Endodermal cell (in vitro differentiated cells): ENCODE results near the gene FAM177B. TPM values are rescaled to one million over a fixed set of nuclear protein-coding genes. Genes with fewer than 3 reads are reported as not detected.

Experiments used
- DNase-seq: peaks from one replicate; pipeline ENCODE4 v3.0.0-alpha.2; 2017
- H3K27ac ChIP-seq: 2 replicates; pipeline ENCODE4 v1.5.1; 2013; ENCODE audit warnings: mild to moderate bottlenecking, low read depth, low read length, moderate library complexity
- H3K27me3 ChIP-seq: 2 replicates; pipeline ENCODE4 v1.6.1; 2013; ENCODE audit warnings: mild to moderate bottlenecking, low read length, moderate library complexity; ENCODE audit not compliant: insufficient read depth, control insufficient read depth, poor library complexity, severe bottlenecking
- H3K36me3 ChIP-seq: 2 replicates; pipeline ENCODE4 v1.7.0; 2013; ENCODE audit warnings: mild to moderate bottlenecking, low read length, moderate library complexity; ENCODE audit not compliant: control insufficient read depth, insufficient read depth
- H3K4me1 ChIP-seq: one replicate; pipeline ENCODE4 v1.7.0; 2013; ENCODE audit warnings: low read length; ENCODE audit not compliant: control insufficient read depth, insufficient read depth
- H3K4me3 ChIP-seq: 2 replicates; pipeline ENCODE4 v1.5.1; 2013; ENCODE audit warnings: mild to moderate bottlenecking, low read length, moderate library complexity
- H3K9ac ChIP-seq: 2 replicates; pipeline ENCODE4 v1.6.1; 2013; ENCODE audit warnings: mild to moderate bottlenecking, low read length, moderate library complexity; ENCODE audit not compliant: poor library complexity, severe bottlenecking; ENCODE audit errors: extremely low read depth
- H3K9me3 ChIP-seq: 2 replicates; pipeline ENCODE4 v1.6.1; 2013; ENCODE audit warnings: mild to moderate bottlenecking, low read length, moderate library complexity; ENCODE audit not compliant: control insufficient read depth
- H3K27ac Mint-ChIP-seq: 2 replicates; pipeline ENCODE4 v1.8.0; 2020; ENCODE audit warnings: mixed read lengths
- H3K27me3 Mint-ChIP-seq: 2 replicates; pipeline ENCODE4 v1.8.0; 2021; ENCODE audit warnings: mild to moderate bottlenecking, mixed read lengths; ENCODE audit not compliant: insufficient read depth
- H3K36me3 Mint-ChIP-seq: 2 replicates; pipeline ENCODE4 v1.8.0; 2020; ENCODE audit warnings: low read depth, mixed read lengths
- H3K4me1 Mint-ChIP-seq: 2 replicates; pipeline ENCODE4 v1.8.0; 2020; ENCODE audit warnings: mixed read lengths
- H3K4me3 Mint-ChIP-seq: 2 replicates; pipeline ENCODE4 v1.8.0; 2020; ENCODE audit warnings: mild to moderate bottlenecking, moderate library complexity, mixed read lengths
- H3K9me3 Mint-ChIP-seq: 2 replicates; pipeline ENCODE4 v1.8.0; 2020; ENCODE audit warnings: mild to moderate bottlenecking, mixed read lengths
- CTCF ChIP-seq: fragments of 200-600 bp; sonication (generic); conservative IDR thresholded peaks from 2 replicates; pipeline ENCODE4 v1.5.0; 2021; ENCODE audit warnings: antibody characterized with exemption, mild to moderate bottlenecking
- WGBS, 2 experiments: methylation state at CpG; one replicate each; pipeline versions ENCODE4 v1.1.5 to v1.1.7; 2013; ENCODE audit warnings: missing lambda C conversion rate in 2 of 2, mixed read lengths in 1 of 2; ENCODE audit not compliant: insufficient coverage in 1 of 2, insufficient read length in 1 of 2; 5-methylcytosine and 5-hydroxymethylcytosine counted together
- total RNA-seq, 2 donors: library from RNA; stranded (reverse); fragmentation: NEBNext Ultra II Directional in 1 of 2; extraction: Animal tissue kit (Norgen Biotek cat#: 25700) in 1 of 2; gene quantifications; 2 replicates in 1 of 2; 3 replicates in 1 of 2; pipeline ENCODE4 v1.2.1, GENCODE V29; 2021

The FAM177B gene
- total RNA-seq, 2 donors from 2014 or later: not detected

GRCh38 chr1:222791006-222791710 is 54.2 kb downstream of the FAM177B start:
- peaks cover 2% of the 10 kb centered on the region for H3K36me3 Mint-ChIP-seq
- H3K4me1 Mint-ChIP-seq: peaks cover 3% of the 10 kb centered on the region
- Histone ChIP-seq H3K36me3 (no peaks in the 10 kb centered on the region), H3K27ac (no peak overlapping the region), H3K9ac (no peak overlapping the region), H3K27me3 (no peaks in the 10 kb centered on the region), H3K9me3 (peaks cover 14% of the 10 kb centered on the region), H3K4me3 (no peak overlapping the region), H3K4me1 (no peaks in the 10 kb centered on the region)
- no peak overlapping the region for H3K4me3 Mint-ChIP-seq
- H3K9me3 Mint-ChIP-seq: peaks cover 13% of the 10 kb centered on the region
- H3K27ac Mint-ChIP-seq: no peak overlapping the region
- H3K27me3 Mint-ChIP-seq: peaks cover 13% of the 10 kb centered on the region
- DNase-seq: no peak
- 92 to 100% methylated on average over 2 to 4 of the region's 4 CpGs for WGBS, 2 experiments
- TF ChIP-seq CTCF: no peak

GRCh38 chr1:222792744-222793143 is 55.7 kb downstream of the FAM177B start:
- Mint-ChIP-seq H3K4me3 (no peak overlapping the region), H3K36me3 (peaks cover 2% of the 10 kb centered on the region), H3K9me3 (peaks cover 13% of the 10 kb centered on the region), H3K27me3 (peaks cover 10% of the 10 kb centered on the region), H3K4me1 (peaks cover 3% of the 10 kb centered on the region), H3K27ac (no peak overlapping the region)
- Histone ChIP-seq H3K9ac (no peak overlapping the region), H3K9me3 (peaks cover 14% of the 10 kb centered on the region), H3K4me3 (no peak overlapping the region), H3K4me1 (no peaks in the 10 kb centered on the region), H3K27ac (no peak overlapping the region), H3K27me3 (no peaks in the 10 kb centered on the region), H3K36me3 (no peaks in the 10 kb centered on the region)
- TF ChIP-seq CTCF: peak; percentile 81
- 17 to 21% methylated on average over 1 to 2 of the region's 2 CpGs for WGBS, 2 experiments
- DNase-seq: no peak

- no peak overlapping the region for H3K27ac ChIP-seq
- DNase-seq: no peak
- H3K27ac Mint-ChIP-seq: no peak overlapping the region
- peaks cover 17% of the 10 kb centered on the region for H3K27me3 Mint-ChIP-seq
- H3K4me3 Mint-ChIP-seq: no peak overlapping the region
- peaks cover 3% of the 10 kb centered on the region for H3K4me1 Mint-ChIP-seq
- peaks cover 8% of the 10 kb centered on the region for H3K9me3 Mint-ChIP-seq
- H3K9me3 ChIP-seq: peaks cover 10% of the 10 kb centered on the region
- H3K36me3 Mint-ChIP-seq: peaks cover 2% of the 10 kb centered on the region
- peak; percentile 41 for TF ChIP-seq CTCF
- H3K36me3 ChIP-seq: no peaks in the 10 kb centered on the region
- no peaks in the 10 kb centered on the region for H3K27me3 ChIP-seq
- H3K4me1 ChIP-seq: no peaks in the 10 kb centered on the region
- H3K9ac ChIP-seq: no peak overlapping the region
- no peak overlapping the region for H3K4me3 ChIP-seq
- WGBS, 2 experiments: 81% methylated on average over 6 of the region's 6 CpGs; no CpG with 5 or more reads in 1 of the 2 experiments
Observed at GRCh38 chr1:222794656-222795474, 57.9 kb downstream of the FAM177B start.
